ENCODE results near the gene KIF24. TPM values are rescaled to one million over a fixed set of nuclear protein-coding genes. Genes with fewer than 3 reads are reported as not detected.

Gene KIF24
- total RNA-seq, 1 experiment from 2014 or later: 5.8 TPM

DNA sequence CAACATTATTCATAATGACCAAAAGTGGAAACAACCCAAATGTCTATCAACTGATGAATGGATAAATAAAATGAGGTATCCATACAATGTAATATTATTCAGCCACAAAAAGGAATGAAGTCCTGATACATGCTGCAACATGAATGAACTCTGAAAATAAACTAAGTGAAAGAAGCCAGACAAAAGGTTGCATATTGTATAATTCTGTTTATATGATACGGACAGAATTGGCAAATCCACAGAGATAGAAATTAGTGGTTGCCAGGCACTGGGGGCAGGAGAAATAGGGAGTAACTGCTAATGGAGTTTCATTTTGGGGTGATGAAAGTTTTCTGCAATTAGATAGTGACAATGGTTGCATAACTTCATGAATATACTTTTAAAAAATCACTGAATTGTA lies 47.0 kb downstream of the KIF24 start (continued):
- no peak for TF ChIP-seq CTCF (IDR thresholded peaks at IDR 0.05 in 2 of 3, conservative IDR thresholded peaks at IDR 0.05 in 1 of 3; ENCODE audit: borderline replicate concordance in 1 of 3, insufficient read depth in 1 of 3, low read depth in 2 of 3, low read length in 2 of 3)
- TF ChIP-seq SRF (IDR thresholded peaks at IDR 0.05; ENCODE audit: low read depth): no peak

DNA sequence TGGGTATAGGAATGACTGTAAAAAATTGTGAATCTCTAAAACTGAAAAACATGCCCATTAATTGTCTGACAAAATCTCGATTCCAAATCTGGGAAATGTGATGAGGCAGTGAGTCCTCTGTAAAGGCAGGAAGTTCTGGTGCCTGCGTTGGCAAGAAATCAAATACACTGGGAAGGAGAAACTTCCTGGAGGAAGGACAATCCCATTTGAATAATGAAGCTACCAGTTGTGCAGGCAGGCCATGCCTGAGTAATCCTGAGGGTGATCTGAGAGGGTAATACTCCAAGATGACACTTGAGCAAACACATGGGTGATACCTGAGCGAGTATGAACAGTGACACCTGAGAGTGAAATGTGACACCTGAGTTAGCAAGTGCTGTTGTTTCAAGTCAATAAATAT lies 49.7 kb downstream of the KIF24 start:
- Histone ChIP-seq H3K9me3 (ENCODE audit: control insufficient read depth in 1 of 2, insufficient read depth in 1 of 2, low read depth in 1 of 2, low read length in 2 of 2) (no peaks in the 10 kb centered on the region), H3K36me3 (ENCODE audit: control insufficient read depth in 1 of 2, insufficient read depth in 2 of 2, low read length in 2 of 2) (no peaks in the 10 kb centered on the region; a peak in 1 of 4 replicates), H3K27ac (ENCODE audit: low read depth, low read length) (no peak overlapping the region), H3K4me3 (replicated peaks in 1 of 2; ENCODE audit: low read depth in 1 of 2, low read length in 2 of 2) (no peak overlapping the region), H3K9me2 (ENCODE audit: insufficient read depth) (no peaks in the 10 kb centered on the region), H2AFZ (ENCODE audit: low read depth, low read length, poor library complexity, severe bottlenecking) (no peak overlapping the region), H3K4me2 (ENCODE audit: low read length) (no peak overlapping the region), H3K4me1 (ENCODE audit: control insufficient read depth in 1 of 2, insufficient read depth in 2 of 2, low read length in 2 of 2) (no peaks in the 10 kb centered on the region), H3K79me2 (ENCODE audit: insufficient read depth, low read length) (no peaks in the 10 kb centered on the region), H4K20me1 (ENCODE audit: insufficient read depth) (no peaks in the 10 kb centered on the region), H3K9ac (ENCODE audit: low read length) (no peak overlapping the region), H3K27me3 (ENCODE audit: insufficient read depth, low read length) (no peaks in the 10 kb centered on the region)
- ChIA-PET CTCF (no interaction called here), POLR2A (no interaction called here), RAD21 (ENCODE audit: low non-redundant PET in 1 of 2, low total read pairs in 2 of 2, uncharacterized antibody in 2 of 2, unreplicated experiment in 2 of 2) (no interaction called here)
- ATAC-seq (no peak), DNase-seq (ENCODE audit: low read depth, low spot score) (no peak)
- intact Hi-C loops (cut with micrococcal nuclease): no loop called here
- BruUV-seq (replicated peaks): no TSS peak
- TF ChIP-seq FOSL1 (IDR thresholded peaks at IDR 0.05; ENCODE audit: low read depth): no peak
- TF ChIP-seq YY1 (IDR thresholded peaks at IDR 0.05; ENCODE audit: extremely low read depth, insufficient replicate concordance, low read depth, low read length): no peak
- TF ChIP-seq RAD21 (IDR thresholded peaks at IDR 0.05; ENCODE audit: low read depth): no peak
- no peak for TF ChIP-seq EZH2phosphoT487 (IDR thresholded peaks at IDR 0.05; ENCODE audit: borderline replicate concordance)
- no peak for TF ChIP-seq ATF3 (IDR thresholded peaks at IDR 0.05)
- TF ChIP-seq CBX3 (IDR thresholded peaks at IDR 0.05; ENCODE audit: low read depth): no peak
- no peak for TF ChIP-seq SIN3A (IDR thresholded peaks at IDR 0.05; ENCODE audit: low read depth)
- TF ChIP-seq ZFX (IDR thresholded peaks at IDR 0.05): no peak
- no peak for TF ChIP-seq CEBPB (IDR thresholded peaks at IDR 0.05; ENCODE audit: low read depth)
- no peak for TF ChIP-seq ELF1 (IDR thresholded peaks at IDR 0.05; ENCODE audit: borderline replicate concordance, low read depth)
- no peak for TF ChIP-seq MAX (IDR thresholded peaks at IDR 0.05)
- TF ChIP-seq ZNF274 (IDR thresholded peaks at IDR 0.05; ENCODE audit: low read depth, low read length): no peak
- TF ChIP-seq, protein P1, sequence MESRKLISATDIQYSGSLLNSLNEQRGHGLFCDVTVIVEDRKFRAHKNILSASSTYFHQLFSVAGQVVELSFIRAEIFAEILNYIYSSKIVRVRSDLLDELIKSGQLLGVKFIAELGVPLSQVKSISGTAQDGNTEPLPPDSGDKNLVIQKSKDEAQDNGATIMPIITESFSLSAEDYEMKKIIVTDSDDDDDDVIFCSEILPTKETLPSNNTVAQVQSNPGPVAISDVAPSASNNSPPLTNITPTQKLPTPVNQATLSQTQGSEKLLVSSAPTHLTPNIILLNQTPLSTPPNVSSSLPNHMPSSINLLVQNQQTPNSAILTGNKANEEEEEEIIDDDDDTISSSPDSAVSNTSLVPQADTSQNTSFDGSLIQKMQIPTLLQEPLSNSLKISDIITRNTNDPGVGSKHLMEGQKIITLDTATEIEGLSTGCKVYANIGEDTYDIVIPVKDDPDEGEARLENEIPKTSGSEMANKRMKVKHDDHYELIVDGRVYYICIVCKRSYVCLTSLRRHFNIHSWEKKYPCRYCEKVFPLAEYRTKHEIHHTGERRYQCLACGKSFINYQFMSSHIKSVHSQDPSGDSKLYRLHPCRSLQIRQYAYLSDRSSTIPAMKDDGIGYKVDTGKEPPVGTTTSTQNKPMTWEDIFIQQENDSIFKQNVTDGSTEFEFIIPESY (IDR thresholded peaks at IDR 0.05; ENCODE audit: extremely low read depth, insufficient replicate concordance, low read length): no peak
- no peak for TF ChIP-seq POLR2A (IDR thresholded peaks at IDR 0.05; ENCODE audit: borderline replicate concordance, extremely low read depth, insufficient read depth, insufficient read length)
- TF ChIP-seq EGR1 (IDR thresholded peaks at IDR 0.05; ENCODE audit: low read depth): no peak
- no peak for TF ChIP-seq TCF7L2 (IDR thresholded peaks at IDR 0.05; ENCODE audit: borderline replicate concordance, extremely low read depth, insufficient read depth, insufficient read length)

Measured in HCT116 (cell line).